ENCODE results near the gene EEIG2. TPM values are rescaled to one million over a fixed set of nuclear protein-coding genes. Genes with fewer than 3 reads are reported as not detected.

EEIG2 gene
- total and polyA plus RNA-seq, 2 donors (not counting 3 experiments of a cell fraction or from before 2014, with no cell fraction given) = 2.5 to 7.2 TPM

- CTCF ChIA-PET = interaction anchor here (2.0 kb wide), 1 partner anchor 14 kb away, joined by 15 read pairs; the partner anchor contains the start of gene EEIG2
Measured at GRCh38 chr1:108574008-108574407, 14.1 kb downstream of the EEIG2 start.

More at GRCh38 chr1:108574008-108574407, 14.1 kb downstream of the EEIG2 start:
- BruUV-seq (replicated peaks) = no TSS peak
- Histone ChIP-seq H3K9ac (replicated peaks; ENCODE audit: extremely low read depth, insufficient read depth, low read length) (no peak overlapping the region), H3K27me3 (ENCODE audit: control insufficient read depth in 2 of 2, insufficient read depth in 2 of 2, low read length in 2 of 2) (no peaks in the 10 kb centered on the region), H3K79me2 (ENCODE audit: control insufficient read depth, insufficient read depth, low read length) (no peaks in the 10 kb centered on the region), H3K4me1 (ENCODE audit: control insufficient read depth, extremely low read depth, insufficient read depth, low read length) (peaks cover 7% of the 10 kb centered on the region), H3K4me3 (replicated peaks in 1 of 3; ENCODE audit: insufficient read depth in 1 of 3, low read depth in 1 of 3, low read length in 3 of 3) (no peak overlapping the region), H3K9me1 (replicated peaks; ENCODE audit: control insufficient read depth, extremely low read depth, insufficient read depth, low read length) (no peaks in the 10 kb centered on the region), H4K20me1 (replicated peaks; ENCODE audit: control insufficient read depth, extremely low read depth, insufficient read depth, low read length) (no peaks in the 10 kb centered on the region), H3K36me3 (ENCODE audit: control insufficient read depth in 2 of 2, extremely low read depth in 1 of 2, insufficient read depth in 2 of 2, low read length in 2 of 2) (no peaks in the 10 kb centered on the region), H3K27ac (ENCODE audit: insufficient read depth, low read depth, low read length) (no peak overlapping the region), H3K9me3 (replicated peaks; ENCODE audit: control insufficient read depth, insufficient read depth, low read length) (no peaks in the 10 kb centered on the region), H2AFZ (ENCODE audit: low read depth, low read length) (no peak overlapping the region), H3K4me2 (ENCODE audit: insufficient read depth, low read length) (no peak overlapping the region)
- TF ChIP-seq, protein P1, sequence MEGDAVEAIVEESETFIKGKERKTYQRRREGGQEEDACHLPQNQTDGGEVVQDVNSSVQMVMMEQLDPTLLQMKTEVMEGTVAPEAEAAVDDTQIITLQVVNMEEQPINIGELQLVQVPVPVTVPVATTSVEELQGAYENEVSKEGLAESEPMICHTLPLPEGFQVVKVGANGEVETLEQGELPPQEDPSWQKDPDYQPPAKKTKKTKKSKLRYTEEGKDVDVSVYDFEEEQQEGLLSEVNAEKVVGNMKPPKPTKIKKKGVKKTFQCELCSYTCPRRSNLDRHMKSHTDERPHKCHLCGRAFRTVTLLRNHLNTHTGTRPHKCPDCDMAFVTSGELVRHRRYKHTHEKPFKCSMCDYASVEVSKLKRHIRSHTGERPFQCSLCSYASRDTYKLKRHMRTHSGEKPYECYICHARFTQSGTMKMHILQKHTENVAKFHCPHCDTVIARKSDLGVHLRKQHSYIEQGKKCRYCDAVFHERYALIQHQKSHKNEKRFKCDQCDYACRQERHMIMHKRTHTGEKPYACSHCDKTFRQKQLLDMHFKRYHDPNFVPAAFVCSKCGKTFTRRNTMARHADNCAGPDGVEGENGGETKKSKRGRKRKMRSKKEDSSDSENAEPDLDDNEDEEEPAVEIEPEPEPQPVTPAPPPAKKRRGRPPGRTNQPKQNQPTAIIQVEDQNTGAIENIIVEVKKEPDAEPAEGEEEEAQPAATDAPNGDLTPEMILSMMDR (IDR thresholded peaks at IDR 0.05; ENCODE audit: extremely low read depth in 1 of 2, insufficient read depth in 1 of 2, low read depth in 1 of 2, low read length in 2 of 2) = no peak
- TF ChIP-seq JUN (IDR thresholded peaks at IDR 0.05; ENCODE audit: borderline replicate concordance, insufficient read depth, insufficient read length, low read depth) (no peak), MAX (IDR thresholded peaks at IDR 0.05; ENCODE audit: insufficient read depth, insufficient read length) (no peak), MYC (IDR thresholded peaks at IDR 0.05; ENCODE audit: low read depth, low read length) (no peak), POLR2A (IDR thresholded peaks at IDR 0.05; ENCODE audit: low read depth, low read length) (no peak)
- dilution Hi-C loops (cut with MboI; ENCODE audit: extremely low pct_ligation_motif_present, low sequenced_read_pairs) (no loop called here), intact Hi-C loops (cut with micrococcal nuclease) (no loop called here)
- FAIRE-seq (no peak), DNase-seq (ENCODE audit: low read depth, low spot score) (no peak)
- POLR2A ChIA-PET = no interaction called here

Measured in endothelial cell of umbilical vein (primary cell).